ENCODE results near the gene STH.

Gene STH

GRCh38 chr17:46027048-46027975, 28.3 kb downstream of the STH start:
- no peak for DNase-seq (ENCODE audit: low read depth)

- no peak for DNase-seq (ENCODE audit: low read depth)
Measured at GRCh38 chr17:46027976-46028325, 28.9 kb downstream of the STH start.

- no peak for DNase-seq (ENCODE audit: low read depth)
Measured at GRCh38 chr17:46028374-46028773, 29.3 kb downstream of the STH start.

- no peak for DNase-seq (ENCODE audit: low read depth)
Measured at GRCh38 chr17:46028981-46029565, 30.0 kb downstream of the STH start.

GRCh38 chr17:46029627-46030026, 30.6 kb downstream of the STH start:
- no peak for DNase-seq (ENCODE audit: low read depth)

GRCh38 chr17:46030752-46031151, 31.7 kb downstream of the STH start:
- no peak for DNase-seq (ENCODE audit: low read depth)

- no peak for DNase-seq (ENCODE audit: low read depth)
Measured at GRCh38 chr17:46031440-46031839, 32.4 kb downstream of the STH start.

- no peak for DNase-seq (ENCODE audit: low read depth)
Measured at GRCh38 chr17:46031920-46032319, 32.9 kb downstream of the STH start.

- DNase-seq (ENCODE audit: low read depth): no peak
Measured at GRCh38 chr17:46032909-46033308, 33.9 kb downstream of the STH start.

- DNase-seq (ENCODE audit: low read depth): no peak
Measured at GRCh38 chr17:46033392-46033791, 34.3 kb downstream of the STH start.

- DNase-seq (ENCODE audit: low read depth): no peak
Measured at GRCh38 chr17:46035112-46035818, 36.2 kb downstream of the STH start.

- DNase-seq (ENCODE audit: low read depth): no peak
Measured at GRCh38 chr17:46036491-46036890, 37.4 kb downstream of the STH start.

GRCh38 chr17:46037722-46038255, 38.7 kb downstream of the STH start:
- no peak for DNase-seq (ENCODE audit: low read depth)

GRCh38 chr17:46038414-46038813, 39.4 kb downstream of the STH start:
- DNase-seq (ENCODE audit: low read depth): no peak

- no peak for DNase-seq (ENCODE audit: low read depth)
Measured at GRCh38 chr17:46038937-46039336, 39.9 kb downstream of the STH start.

- DNase-seq (ENCODE audit: low read depth): no peak
Measured at GRCh38 chr17:46039592-46040186, 40.6 kb downstream of the STH start.

GRCh38 chr17:46042246-46042645, 43.2 kb downstream of the STH start:
- no peak for DNase-seq (ENCODE audit: low read depth)

- DNase-seq (ENCODE audit: low read depth): no peak
Measured at GRCh38 chr17:46042925-46043324, 43.9 kb downstream of the STH start.

- no peak for DNase-seq (ENCODE audit: low read depth)
Measured at GRCh38 chr17:46043606-46044005, 44.6 kb downstream of the STH start.

- peak; percentile 82 for DNase-seq (ENCODE audit: low read depth)
Measured at GRCh38 chr17:46044286-46044928, 45.4 kb downstream of the STH start.

GRCh38 chr17:46044989-46045388, 45.9 kb downstream of the STH start:
- no peak for DNase-seq (ENCODE audit: low read depth)

- DNase-seq (ENCODE audit: low read depth): no peak
Measured at GRCh38 chr17:46045639-46046038, 46.6 kb downstream of the STH start.
